Activated T-cell treated with anti-CD3 and anti-CD28 coated beads, Interleukin-2, amount 50 U/mL, for 48 hours (primary cell): ENCODE measurements around the gene ZNF839.
"Not testable (repeated sequence)": the region's sequence is repeated elsewhere in the genome, so short reads cannot be mapped to it uniquely, and the experiment has no call there.

Source experiments
- DNase-seq, 2 experiments: peaks; one replicate each; pipeline ENCODE4 v3.0.0-alpha.2; 2020

Gene ZNF839

DNA sequence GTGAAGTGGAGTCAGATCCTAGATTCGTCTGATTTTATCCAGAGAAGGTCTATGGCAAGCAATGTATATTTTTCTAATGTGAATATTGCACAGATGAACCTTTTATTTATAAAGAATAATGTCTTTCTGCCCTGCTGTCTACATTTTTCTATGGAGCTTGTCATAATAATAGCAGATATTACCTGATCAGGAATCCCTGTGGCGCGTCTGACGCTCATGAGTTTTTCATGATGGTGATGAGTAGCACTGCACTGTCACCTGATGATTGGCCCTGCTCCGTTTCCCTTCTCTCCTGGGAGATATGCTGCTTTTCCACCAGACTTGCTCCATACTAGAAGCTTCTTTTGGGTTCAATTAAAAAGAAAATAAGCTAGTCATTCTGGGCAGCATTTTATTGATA is 22.7 kb downstream of the ZNF839 start:
- no peak for DNase-seq

DNA sequence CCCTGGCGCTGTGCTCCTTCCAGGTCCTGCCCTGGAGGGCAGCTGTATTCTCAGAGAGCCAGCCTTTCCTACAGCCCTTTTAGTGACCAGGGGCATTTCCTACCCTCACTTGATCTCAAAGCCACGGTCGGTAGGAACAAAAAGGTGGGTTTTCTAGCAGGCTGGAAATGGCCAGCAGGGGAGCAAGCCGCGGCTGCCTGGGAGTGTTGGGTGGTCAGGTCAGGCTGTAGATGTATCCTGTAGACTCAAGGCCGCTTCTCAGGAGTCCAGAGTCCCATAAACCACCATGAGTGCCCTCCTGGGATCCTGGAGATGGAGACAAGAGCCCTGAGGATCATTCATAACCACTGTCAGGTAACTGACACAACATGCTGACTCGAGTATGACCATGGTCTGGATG is 24.5 kb downstream of the ZNF839 start:
- DNase-seq: no peak

DNA sequence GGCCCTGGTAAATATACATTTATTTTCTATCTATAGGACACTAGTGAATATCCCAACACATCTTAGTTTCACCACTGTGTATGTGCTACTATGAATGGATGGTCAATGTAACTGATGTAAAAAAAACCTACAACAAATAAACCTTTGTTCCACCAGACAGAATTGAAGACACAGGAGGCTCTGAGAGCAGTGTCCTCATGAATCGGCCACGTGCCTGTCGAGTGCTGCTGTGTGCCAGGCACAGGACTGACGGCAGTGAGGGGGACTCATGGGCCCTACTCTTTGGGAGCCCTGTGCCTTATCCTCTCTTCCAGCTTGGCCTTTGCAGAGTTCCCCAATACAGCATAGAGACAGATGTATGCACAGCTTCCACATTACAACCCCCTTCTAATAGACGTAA is 24.9 kb downstream of the ZNF839 start:
- no peak for DNase-seq

DNA sequence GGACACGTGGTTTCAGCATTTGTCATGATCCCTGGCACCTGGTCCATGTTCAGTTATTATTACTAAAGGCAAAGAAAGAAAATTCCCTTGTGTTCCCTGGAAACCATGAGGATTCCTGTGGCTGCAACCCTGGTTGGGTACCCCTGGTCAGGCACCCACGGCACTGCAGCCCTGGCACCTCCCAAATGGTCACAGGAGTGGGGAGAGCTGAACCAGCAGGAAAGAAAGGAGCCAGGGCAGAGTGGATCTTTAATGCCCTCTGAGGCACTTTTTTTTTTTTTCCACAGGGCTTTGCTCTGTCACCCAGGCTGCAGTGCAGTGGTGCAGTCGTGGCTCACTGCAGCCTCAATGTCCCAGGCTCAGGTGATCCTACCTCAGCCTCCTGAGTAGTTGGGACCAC is 25.7 kb downstream of the ZNF839 start:
- DNase-seq: no peak

DNA sequence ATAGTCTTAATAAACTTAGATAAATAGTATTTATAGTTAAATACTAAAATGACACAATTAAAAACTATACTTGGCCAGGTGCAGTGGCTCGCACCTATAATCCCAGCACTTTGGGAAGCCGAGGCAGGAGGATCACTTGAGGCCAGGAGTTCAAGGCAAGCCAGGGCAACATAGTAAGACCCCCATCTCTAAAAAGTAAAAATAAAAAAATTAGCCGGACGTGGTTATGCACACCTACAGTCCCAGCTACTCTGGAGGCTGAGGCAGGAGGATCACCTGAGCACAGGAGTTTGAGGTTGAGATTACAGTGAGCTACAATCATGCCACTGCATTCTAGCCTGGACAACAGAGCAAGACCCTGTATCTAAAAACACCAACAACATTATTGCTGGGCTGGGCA is 27.1 kb downstream of the ZNF839 start:
- DNase-seq: no peak

DNA sequence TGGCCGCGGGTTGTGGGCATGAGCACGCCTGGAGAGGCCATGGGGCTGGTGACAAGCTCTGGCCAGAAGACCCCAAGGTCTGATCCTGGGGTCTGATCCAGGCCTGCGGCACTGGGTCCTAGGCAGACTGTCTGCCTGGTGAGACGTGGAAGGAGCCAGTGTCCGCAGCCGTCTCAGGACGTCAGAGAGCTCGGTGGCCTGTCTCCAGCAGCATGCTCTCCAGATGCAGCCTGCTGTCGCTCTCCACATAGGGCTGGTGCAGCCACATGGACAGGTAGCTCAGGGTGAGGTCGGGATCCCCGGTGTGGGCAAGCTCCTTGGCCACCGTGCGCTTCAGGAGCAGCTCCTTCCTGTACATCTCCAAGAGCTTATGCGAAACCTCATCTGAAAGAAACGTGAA is 28.8 kb downstream of the ZNF839 start:
- DNase-seq: no peak

DNA sequence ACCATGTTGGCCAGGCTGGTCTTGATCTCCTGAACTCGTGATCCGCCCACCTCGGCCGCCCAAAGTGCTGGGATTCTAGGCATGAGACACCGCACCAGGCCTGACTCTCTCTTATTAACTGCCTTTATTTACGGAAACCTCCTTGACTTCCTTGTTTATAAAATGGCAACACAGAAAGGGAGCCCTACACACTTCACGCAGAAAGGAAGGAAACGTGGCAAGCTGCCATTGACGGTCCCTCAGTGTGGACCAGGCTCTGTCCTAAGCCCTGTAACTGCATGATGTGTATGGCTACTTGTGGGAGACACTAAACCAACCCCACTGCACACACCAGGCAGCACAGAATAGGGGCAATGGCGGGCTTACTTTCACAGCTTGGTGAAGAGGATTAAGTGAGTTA is 31.5 kb downstream of the ZNF839 start:
- DNase-seq: no peak

DNA sequence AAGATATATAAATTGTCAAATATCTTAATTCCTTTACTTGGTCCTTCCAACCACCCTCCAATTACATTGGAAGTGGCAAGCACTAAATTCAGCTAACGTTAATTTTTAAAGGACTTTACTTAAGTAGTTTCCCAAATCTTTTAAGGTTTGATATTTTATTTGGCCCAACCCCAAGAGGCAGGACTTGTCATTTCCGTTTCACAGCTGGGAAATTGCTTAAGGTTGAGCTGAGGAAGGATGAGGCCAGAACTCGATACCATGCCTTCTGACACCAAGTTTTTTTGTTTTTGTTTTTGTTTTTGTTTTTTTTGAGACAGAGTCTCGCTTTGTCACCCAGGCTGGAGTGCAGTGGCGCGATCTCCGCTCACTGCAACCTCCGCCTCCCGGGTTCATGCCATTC is 32.0 kb downstream of the ZNF839 start:
- not testable (repeated sequence) for DNase-seq

DNA sequence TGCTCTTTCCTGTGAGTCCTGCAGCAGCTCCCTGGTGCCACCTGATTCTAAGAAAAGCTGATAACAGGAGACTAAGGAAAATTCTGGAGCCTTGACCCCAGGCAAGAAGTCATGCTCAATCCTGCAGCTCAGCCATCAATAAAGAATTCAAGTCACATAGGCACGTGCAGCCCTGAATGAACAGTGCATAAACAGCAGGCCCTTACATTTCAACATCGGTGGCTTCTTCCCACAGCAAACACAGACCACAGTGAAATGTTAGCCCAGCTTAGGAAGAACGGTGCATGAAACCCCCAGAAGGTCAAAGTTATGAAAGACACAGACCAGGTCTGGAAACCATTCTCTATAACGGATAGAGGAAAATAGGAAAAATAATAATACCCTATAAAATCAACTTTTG is 32.7 kb downstream of the ZNF839 start:
- DNase-seq: no peak

DNA sequence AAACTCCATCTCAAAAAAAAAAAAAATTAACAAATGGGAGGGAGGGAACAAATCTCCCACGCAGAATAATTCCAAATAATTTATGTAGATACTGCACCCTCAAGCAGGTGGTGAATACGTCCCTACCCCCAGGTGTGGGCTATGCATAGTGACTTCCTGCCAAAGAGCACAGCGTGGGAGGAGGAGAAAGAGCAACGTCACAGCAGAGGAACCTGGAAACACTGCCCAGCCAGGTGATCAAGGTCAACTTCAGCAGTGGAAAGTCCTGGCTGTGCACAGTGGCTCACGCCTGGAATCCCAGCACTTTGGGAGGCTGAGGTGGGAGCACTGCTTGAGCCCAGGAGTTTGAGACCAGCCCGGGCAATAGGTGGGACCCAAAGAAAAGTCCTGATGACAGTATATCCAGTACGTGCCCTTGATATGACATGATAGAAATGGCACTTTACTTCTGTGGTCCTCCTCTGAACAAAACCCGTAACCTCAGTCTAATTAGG is 33.6 kb downstream of the ZNF839 start:
- no peak for DNase-seq

DNA sequence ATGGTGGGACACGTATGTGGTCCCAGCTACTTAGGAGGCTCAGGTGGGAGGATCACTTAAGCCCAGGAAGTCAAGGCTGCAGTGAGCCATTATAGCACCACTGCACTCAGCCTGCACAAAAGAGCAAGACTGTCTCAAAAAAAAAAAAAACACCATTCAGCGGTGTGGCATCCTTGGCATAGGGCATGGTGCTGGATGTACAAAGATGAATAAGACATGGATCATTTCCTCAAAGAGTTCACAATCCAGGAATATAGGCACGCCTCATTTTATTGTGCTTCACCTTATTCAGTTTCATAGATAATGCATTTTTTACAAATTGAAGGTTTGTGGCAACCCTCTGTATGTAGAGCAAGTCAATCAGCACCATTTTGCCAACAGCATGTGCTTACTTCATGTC is 36.7 kb downstream of the ZNF839 start:
- no peak for DNase-seq

DNA sequence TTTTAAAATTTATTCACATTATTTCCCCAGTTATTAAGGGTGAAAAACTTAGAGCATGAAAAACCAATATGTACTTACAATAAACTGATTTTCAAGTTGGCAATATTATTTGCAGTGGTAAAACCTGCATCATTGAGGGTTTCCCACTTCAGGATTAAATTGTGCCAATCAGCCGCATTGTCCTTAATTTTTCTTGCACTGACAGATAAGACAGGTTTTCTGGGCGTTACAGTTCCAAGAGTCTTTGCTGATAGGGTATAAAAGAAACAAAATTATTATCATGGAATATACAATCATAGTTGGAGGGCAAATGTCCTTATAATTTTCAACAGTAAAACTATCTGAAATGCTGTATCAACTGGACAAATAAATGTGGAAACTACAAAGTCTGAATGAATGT is 39.8 kb downstream of the ZNF839 start:
- no peak for DNase-seq

DNA sequence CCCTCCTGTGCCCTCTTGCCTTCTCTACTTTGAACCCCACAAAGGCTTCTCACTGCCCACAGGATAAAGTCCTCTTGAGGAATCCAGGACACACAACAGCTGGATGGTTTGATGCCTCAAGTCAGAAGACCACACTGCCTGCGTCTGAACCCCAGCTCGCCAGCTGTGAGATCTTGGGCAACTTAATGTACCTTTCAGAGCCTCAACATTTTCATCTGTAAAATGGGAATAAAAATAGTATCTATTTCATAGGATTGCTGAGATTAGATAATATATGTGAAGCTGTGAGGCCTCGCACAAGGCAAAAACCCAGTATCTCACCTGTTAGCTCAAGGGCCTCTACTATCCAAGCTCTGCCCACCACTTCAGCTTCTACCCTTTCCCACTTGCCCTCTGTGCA is 40.8 kb downstream of the ZNF839 start:
- no peak for DNase-seq

DNA sequence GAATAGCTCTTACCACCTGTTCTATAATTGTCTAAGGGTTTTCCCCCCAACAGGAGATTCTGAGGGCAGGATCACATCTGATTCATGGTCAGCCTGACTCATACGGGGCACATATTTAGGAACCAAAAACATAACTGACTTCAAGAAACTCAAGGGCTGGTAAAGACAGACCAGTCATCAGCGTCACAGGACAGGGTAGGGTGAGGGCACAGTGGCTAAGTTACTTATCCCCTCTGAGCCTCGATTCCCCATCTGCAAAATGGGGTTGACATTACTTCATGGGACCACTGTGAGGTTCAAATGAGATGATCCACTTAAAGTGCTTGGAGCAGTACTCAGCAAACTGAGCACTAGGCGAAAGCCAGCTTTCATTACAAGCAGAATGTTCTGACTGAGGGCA is 42.5 kb downstream of the ZNF839 start:
- DNase-seq: peak; percentile 69 to 74

DNA sequence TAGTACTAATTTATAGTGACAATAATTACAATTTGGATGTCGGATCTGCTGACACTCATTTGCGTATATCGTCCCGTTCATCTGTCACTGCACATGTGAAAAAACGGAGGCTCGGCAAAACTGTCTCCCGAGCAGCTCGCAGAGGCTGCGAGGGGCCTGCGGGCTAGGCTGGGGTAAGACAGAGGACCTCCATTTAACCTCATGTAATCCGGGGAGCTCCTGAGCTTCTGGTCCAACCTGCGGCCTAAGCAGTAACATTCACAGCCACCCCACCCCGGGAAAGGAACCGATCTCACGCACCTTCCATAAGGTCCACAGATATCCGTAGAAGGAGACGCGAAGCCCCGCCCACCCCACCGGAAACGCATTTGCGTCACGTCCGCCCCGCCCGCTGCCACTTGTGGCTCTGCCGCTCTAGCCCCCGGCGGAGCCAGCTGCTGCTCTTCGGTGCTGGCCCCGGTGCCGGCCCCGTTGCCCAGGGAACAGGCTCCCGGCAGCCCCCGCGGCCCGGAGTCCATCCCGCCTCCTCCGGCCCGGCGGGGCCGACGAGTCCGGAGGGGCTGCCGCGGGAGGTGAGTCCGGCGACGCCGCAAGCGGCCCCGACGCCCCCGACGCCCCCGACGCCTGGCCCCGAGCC is 43.1 kb downstream of the ZNF839 start, which contains the start of the genes CINP and TECPR2:
Gene CINP (minus strand): TSS at position 346 of the 637 bp plus-strand sequence. CDS start 39 bp downstream, at position 307.
Gene TECPR2 (plus strand): TSS at position 397 of the 637 bp plus-strand sequence. CDS start 13,781 bp downstream, outside the sequence.
- DNase-seq: peak; percentile 97

DNA sequence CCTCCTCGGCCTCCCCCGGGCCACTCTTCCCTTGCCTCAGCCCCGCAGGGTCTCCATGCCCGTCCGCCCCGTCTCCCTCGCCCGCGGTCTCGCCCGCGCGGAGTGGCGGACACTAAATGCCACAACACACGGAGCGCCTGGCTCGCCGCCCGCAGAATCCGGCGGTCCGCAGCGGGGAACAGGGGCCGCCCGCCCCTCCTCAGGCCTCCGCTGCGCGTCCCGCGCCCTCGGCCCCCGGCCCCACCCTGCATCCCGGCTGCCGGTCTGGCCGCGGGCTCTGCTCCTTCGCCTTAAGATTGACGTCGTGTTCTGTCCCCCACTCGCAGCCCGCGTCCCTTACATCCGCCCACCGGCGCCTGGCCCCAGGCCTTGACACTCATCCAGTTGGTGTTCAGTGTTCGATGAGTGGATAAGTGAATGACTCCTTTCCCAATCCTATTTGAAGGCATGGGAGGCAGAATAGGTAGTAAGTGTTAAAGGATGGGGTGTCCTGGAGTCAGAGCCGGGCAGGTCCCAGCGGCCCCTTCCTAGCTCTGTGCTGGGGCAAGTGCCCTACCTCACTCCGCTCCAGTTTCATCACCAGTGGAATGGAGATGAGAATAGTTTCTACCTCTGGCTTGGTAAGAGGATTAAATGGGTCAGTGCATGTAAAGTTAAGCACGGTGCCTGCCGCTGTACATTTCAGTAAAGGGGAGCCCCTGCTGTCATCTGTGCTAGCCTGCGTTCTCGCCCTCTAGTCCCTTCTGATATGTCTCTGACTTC is 43.8 kb downstream of the ZNF839 start:
- DNase-seq: peak; percentile 62 to 64

DNA sequence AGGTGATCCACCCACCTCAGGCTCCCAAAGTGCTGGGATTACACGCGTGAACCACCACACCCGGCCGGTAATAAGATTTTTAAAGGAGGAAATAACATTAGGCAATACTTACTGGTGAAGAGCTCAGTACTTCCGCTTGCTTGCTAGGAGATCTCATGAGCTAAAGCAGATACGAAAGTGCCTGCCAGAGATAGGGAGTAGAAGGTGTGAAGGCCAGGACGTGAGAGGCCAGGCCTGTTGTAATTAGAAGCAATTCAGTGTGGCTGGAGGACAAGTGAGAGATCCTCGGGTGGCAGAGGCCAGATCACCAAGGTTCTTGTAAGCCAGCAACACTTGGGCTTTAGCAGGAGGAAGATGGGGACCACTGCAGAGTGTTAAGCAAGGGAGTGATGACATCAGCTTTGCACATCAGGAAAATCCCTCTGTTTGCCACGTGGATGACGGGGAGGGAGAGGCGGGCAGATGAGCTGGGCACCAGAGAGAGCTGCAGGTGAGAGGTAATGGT is 50.8 kb downstream of the ZNF839 start:
- DNase-seq: no peak

DNA sequence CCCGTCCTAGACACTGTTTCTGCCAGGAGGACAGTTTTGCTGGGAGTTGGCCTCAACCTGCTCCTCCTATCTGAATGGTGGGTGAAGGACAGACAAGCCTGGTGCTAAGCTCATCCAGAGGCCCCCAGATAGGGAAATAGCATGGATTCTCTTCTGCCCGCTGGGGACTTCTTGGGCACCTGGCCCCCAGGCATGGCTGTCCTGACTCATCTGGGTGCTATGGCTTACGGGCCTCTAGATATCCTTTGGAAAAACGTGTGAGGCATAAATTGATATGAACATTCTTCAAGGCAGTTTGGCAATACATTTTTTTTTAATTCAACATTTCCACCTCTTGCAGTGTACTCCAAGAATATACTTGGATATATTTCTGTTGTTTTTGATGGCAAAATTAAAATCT is 51.8 kb downstream of the ZNF839 start:
- no peak for DNase-seq

DNA sequence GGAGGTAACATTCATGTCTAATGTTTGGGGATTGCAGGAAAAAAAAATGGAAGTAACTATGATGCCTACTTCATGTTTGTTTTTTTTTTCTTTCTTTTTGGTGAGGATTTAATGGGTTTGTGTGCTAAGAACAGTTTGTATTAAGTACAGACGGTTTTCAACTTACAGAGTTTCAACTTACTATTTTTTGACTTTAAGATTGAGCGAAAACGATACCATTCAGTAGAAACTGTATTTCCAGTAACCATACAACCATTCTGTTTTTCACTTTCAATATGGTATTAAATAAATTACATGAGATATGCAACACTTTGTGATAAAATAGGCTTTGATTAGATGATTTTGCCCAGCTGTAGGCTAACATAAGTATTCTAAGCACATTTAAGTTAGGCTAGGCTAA is 53.6 kb downstream of the ZNF839 start:
- DNase-seq: no peak

DNA sequence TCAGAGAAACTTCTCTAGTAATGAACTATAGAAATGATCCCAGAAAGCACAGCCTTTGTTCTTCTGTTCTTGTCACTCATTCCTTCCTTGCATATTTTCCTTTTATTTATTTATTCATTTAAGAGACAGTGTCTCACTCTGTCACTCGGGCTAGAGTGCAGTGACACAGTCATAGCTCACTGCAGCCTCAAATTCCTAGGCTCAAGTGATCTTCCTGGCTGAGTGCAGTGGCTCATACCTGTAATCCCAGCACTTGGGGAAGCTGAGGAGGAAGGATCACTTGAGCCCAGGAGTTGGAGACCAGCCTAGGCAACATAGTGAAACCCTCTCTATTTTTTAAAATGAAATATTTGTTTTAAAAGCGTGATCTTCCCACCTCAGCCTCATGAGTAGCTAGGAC is 54.7 kb downstream of the ZNF839 start:
- DNase-seq: no peak

DNA sequence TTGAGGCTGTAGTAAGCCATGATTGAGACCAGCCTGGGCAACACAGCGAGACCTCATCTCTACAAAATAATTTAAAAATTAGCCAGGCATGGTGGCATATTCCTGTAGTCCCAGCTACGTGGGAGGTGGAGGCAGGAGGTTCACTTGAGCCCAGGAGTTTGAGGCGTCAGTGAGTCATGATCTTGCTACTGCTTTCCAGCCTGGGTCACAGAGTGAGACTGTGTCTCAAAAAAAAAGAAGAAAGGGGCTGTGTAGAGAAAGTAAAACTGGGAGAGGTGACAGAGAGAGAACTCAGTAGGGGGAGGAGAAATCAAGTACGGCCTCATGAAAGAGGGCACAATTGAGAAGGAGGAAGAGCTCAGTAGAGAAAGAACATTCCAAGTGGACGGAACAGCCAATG is 55.6 kb downstream of the ZNF839 start:
- peak in 1 of 2 experiments; percentile 35 for DNase-seq

DNA sequence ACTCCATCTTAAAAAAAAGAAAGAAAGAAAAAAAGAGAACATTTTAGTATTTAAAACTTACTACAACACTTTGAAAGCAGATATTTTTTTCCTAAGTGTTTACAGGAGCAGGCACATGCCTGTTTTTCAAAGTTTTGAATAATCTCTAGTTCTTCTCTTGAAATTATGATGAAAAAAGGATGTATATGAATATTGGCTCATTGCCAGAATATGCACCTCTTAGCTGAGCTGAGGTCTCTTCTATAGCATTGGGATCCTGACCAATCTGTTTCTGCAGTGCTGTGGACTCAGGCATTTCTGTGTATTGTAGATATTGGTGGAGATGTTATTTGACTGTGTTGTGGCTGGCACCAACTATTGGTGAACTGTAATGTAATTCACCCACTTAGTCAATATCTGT is 58.1 kb downstream of the ZNF839 start:
- no peak for DNase-seq

DNA sequence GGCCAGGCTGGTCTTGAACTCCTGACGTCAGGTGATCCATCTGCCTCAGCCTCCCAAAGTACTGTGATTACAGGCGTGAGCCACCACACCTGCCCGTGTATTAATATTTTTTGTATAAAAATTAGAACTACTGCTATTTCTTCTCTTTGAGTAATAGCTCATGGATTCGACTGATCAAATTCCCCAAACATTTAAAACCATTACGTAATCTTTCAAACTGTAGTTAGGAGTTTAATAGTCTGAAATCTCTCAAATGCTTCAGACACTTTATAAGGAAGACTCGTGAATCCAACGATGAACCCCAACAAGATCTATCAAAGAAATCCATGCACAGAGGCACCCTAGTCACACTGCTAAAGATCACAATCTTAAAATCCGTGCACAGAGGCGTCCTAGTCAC is 59.3 kb downstream of the ZNF839 start:
- DNase-seq: no peak

DNA sequence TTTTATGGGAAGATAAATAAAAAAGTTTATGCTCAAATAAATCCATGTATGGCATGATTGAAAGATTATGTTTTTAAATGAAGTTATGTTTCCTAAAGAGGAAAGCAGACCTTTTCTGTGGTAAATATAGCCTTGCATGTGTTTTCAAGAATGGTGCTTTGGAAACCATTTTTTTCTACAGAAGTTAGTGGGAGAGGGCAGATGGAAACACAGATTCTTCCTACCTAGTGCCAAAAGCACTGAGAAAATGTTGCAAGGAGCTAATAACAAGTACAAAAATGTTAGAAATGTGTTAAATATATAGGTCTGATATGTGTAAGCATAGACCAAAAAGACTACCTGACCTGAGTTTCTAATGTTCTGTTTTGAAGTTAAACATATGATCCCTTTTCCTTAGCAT is 67.5 kb downstream of the ZNF839 start:
- DNase-seq: no peak
